Measurements from ENCODE around the gene THNSL1. TPM values are rescaled to one million over a fixed set of nuclear protein-coding genes. Genes with fewer than 3 reads are reported as not detected.

Gene THNSL1
- total RNA-seq, 2 experiments from 2014 or later: 5.5 to 8.3 TPM

DNA sequence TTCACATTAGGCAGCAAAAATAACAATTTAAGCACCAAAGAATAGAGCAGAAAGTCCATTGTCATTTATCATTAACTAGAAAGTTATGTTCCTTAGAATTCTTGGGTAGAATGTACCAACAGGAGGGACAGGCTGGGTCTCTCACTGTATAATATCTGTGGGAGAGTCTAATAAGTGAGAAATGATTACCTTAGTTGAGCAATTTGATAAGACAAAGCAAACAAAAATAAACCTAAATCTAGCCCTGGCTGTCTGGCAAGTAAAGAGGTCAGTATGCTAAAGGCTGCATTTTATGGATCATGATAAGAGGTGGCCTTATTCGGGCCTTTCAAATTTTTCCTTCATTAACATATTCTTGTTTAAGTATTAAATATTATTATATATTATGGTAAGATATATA is 35.6 kb downstream of the THNSL1 start:
- ChIA-PET POLR2A (no interaction called here), CTCF (ENCODE audit: unreplicated experiment) (no interaction called here)
- H3K79me2 ChIP-seq (ENCODE audit: insufficient read depth, low read depth, low read length): no peaks in the 10 kb centered on the region
- H3K9me3 ChIP-seq (ENCODE audit: low read length): no peaks in the 10 kb centered on the region
- H3K4me3 ChIP-seq (ENCODE audit: low read depth, low read length, poor library complexity, severe bottlenecking): no peak overlapping the region
- no peak overlapping the region for H3K27ac ChIP-seq (ENCODE audit: low read depth, low read length, poor library complexity, severe bottlenecking)
- no TSS peak for BruUV-seq (replicated peaks)
- no peaks in the 10 kb centered on the region for H3K9me2 ChIP-seq (ENCODE audit: insufficient read depth, low read length)
- H2AFZ ChIP-seq (ENCODE audit: low read length): no peak overlapping the region
- no peaks in the 10 kb centered on the region for H3K4me1 ChIP-seq (ENCODE audit: insufficient read depth, low read length, poor library complexity, severe bottlenecking)
- no peaks in the 10 kb centered on the region for H3K36me3 ChIP-seq (ENCODE audit: insufficient read depth, low read length)
- H4K20me1 ChIP-seq (ENCODE audit: insufficient read depth, low read length): no peaks in the 10 kb centered on the region
- no peak overlapping the region for H3K4me2 ChIP-seq (ENCODE audit: low read length)
- no peak for DNase-seq (ENCODE audit: low spot score)
- intact Hi-C loops (cut with micrococcal nuclease; ENCODE audit: unreplicated experiment): no loop called here
- TF ChIP-seq EZH2phosphoT487 (IDR thresholded peaks at IDR 0.05; ENCODE audit: borderline replicate concordance, low read depth, low read length) (no peak), CTCF (conservative IDR thresholded peaks at IDR 0.05; ENCODE audit: low read length) (no peak)

- H3K9me2 ChIP-seq (ENCODE audit: insufficient read depth, low read length): no peaks in the 10 kb centered on the region
- POLR2A ChIA-PET: interaction anchor here (0.6 to 0.7 kb wide), 3 partner anchors 91 to 1938 kb away, joined by 3 to 4 read pairs (median 4); no protein-coding TSS in a partner anchor
- BruUV-seq (replicated peaks): no TSS peak
- H3K79me2 ChIP-seq (ENCODE audit: insufficient read depth, low read depth, low read length): no peaks in the 10 kb centered on the region
- H3K4me1 ChIP-seq (ENCODE audit: insufficient read depth, low read length, poor library complexity, severe bottlenecking): no peaks in the 10 kb centered on the region
- no peaks in the 10 kb centered on the region for H4K20me1 ChIP-seq (ENCODE audit: insufficient read depth, low read length)
- intact Hi-C loops (cut with micrococcal nuclease; ENCODE audit: unreplicated experiment): no loop called here
- no peaks in the 10 kb centered on the region for H3K36me3 ChIP-seq (ENCODE audit: insufficient read depth, low read length)
- CTCF ChIA-PET (ENCODE audit: unreplicated experiment): no interaction called here
- H2AFZ ChIP-seq (ENCODE audit: low read length): no peak overlapping the region
- no peak overlapping the region for H3K27ac ChIP-seq (ENCODE audit: low read depth, low read length, poor library complexity, severe bottlenecking)
- H3K9me3 ChIP-seq (ENCODE audit: low read length): no peaks in the 10 kb centered on the region
- H3K4me2 ChIP-seq (ENCODE audit: low read length): no peak overlapping the region
- H3K4me3 ChIP-seq (ENCODE audit: low read depth, low read length, poor library complexity, severe bottlenecking): no peak overlapping the region
- TF ChIP-seq CTCF (conservative IDR thresholded peaks at IDR 0.05; ENCODE audit: low read length) (no peak), EZH2phosphoT487 (IDR thresholded peaks at IDR 0.05; ENCODE audit: borderline replicate concordance, low read depth, low read length) (no peak)
- no peak for DNase-seq (ENCODE audit: low spot score)
These were observed 40.3 kb downstream of the THNSL1 start for GRCh38 chr10:25056726-25057125.

- Histone ChIP-seq H3K4me3 (ENCODE audit: low read depth, low read length, poor library complexity, severe bottlenecking) (no peak overlapping the region), H3K9me2 (ENCODE audit: insufficient read depth, low read length) (no peaks in the 10 kb centered on the region), H3K9me3 (ENCODE audit: low read length) (no peaks in the 10 kb centered on the region), H2AFZ (ENCODE audit: low read length) (no peak overlapping the region), H3K4me2 (ENCODE audit: low read length) (no peak overlapping the region), H3K79me2 (ENCODE audit: insufficient read depth, low read depth, low read length) (no peaks in the 10 kb centered on the region), H3K4me1 (ENCODE audit: insufficient read depth, low read length, poor library complexity, severe bottlenecking) (no peaks in the 10 kb centered on the region), H3K36me3 (ENCODE audit: insufficient read depth, low read length) (no peaks in the 10 kb centered on the region), H3K27ac (ENCODE audit: low read depth, low read length, poor library complexity, severe bottlenecking) (no peak overlapping the region), H4K20me1 (ENCODE audit: insufficient read depth, low read length) (no peaks in the 10 kb centered on the region)
- no TSS peak for BruUV-seq (replicated peaks)
- POLR2A ChIA-PET: no interaction called here
- intact Hi-C loops (cut with micrococcal nuclease; ENCODE audit: unreplicated experiment): no loop called here
- TF ChIP-seq EZH2phosphoT487 (IDR thresholded peaks at IDR 0.05; ENCODE audit: borderline replicate concordance, low read depth, low read length) (no peak), CTCF (conservative IDR thresholded peaks at IDR 0.05; ENCODE audit: low read length) (no peak)
- no peak for DNase-seq (ENCODE audit: low spot score)
- CTCF ChIA-PET (ENCODE audit: unreplicated experiment): interaction anchor here (0.6 kb wide), 1 partner anchor 302 kb away, joined by 4 read pairs; no protein-coding TSS in a partner anchor
These were observed 41.5 kb downstream of the THNSL1 start for GRCh38 chr10:25057886-25058285.

Data from OCI-LY7 (cell line).